ENCODE measurements around the gene ULK1.

DNA sequence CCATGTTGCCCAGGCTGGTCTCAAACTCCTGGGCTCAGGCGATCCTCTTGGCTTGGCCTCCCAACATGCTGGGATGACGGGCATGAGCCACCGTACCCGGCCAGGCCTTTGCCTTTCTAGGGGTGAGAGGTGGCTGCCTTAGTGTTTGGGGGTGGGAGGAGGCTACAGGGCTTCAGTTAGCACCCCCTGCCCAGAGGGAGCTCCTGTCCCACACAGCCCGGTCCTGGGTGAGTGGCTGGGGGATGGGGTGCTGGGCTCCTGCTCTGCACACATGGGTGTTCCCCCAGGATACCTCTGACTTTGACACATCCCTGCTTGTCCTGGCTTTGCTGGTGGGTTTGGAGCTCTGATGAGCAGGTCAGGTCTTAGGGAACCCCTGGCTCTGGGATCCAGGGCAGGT is 9.9 kb downstream of the ULK1 start:
- TF ChIP-seq, protein P1, sequence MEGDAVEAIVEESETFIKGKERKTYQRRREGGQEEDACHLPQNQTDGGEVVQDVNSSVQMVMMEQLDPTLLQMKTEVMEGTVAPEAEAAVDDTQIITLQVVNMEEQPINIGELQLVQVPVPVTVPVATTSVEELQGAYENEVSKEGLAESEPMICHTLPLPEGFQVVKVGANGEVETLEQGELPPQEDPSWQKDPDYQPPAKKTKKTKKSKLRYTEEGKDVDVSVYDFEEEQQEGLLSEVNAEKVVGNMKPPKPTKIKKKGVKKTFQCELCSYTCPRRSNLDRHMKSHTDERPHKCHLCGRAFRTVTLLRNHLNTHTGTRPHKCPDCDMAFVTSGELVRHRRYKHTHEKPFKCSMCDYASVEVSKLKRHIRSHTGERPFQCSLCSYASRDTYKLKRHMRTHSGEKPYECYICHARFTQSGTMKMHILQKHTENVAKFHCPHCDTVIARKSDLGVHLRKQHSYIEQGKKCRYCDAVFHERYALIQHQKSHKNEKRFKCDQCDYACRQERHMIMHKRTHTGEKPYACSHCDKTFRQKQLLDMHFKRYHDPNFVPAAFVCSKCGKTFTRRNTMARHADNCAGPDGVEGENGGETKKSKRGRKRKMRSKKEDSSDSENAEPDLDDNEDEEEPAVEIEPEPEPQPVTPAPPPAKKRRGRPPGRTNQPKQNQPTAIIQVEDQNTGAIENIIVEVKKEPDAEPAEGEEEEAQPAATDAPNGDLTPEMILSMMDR (IDR thresholded peaks at IDR 0.05) = no peak
- TF ChIP-seq EP300 (IDR thresholded peaks at IDR 0.05; ENCODE audit: low read depth) (no peak), POLR2A (IDR thresholded peaks at IDR 0.05) (no peak)
